ENCODE data around the gene C19orf25. TPM values are rescaled to one million over a fixed set of nuclear protein-coding genes. Genes with fewer than 3 reads are reported as not detected.

Gene C19orf25
- polyA plus RNA-seq, 1 experiment: 14.5 TPM

DNA sequence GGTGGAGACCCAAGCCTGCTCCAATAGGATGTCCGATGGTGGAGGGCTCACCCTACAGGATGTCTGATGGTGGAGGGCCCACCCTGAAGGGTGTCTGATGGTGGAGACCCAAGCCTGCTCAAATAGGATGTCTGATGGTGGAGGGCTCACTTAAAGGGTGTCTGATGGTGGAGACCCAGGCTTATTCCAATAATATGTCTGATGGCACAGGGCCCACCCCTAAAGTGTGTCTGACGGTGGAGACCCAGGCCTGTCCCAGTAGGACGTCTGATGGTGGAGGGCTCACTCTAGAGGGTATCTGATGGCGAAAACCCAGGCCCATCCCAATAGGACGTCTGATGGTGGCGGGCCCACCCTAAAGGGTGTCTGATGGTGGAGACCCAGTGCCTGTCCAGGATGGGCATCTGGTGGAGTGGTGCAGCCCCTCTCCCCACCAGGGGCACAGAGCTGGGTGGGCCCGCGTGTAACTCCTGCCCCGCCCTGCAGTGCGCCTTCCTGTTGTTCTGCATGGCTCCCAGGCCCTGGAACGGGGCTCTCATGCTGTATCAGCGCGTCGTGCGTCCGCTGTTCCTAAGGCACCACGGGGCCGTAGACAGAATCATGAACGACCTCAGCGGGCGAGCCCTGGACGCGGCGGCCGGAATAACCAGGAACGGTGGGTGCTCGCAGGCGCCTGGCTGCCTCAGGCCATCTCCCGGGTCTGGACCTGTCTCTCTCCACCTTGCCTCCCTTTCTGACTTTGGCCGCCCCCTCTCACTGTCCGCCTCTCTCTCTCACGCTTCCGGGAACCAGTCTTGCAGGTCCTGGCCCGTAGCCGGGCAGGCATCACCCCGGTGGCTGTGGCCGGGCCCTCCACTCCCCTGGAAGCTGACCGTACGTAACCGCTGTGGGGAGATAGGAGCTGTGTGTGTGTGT is 17.0 kb upstream of the C19orf25 start:
- ChIA-PET POLR2A (no interaction called here), CTCF (no interaction called here)

DNA sequence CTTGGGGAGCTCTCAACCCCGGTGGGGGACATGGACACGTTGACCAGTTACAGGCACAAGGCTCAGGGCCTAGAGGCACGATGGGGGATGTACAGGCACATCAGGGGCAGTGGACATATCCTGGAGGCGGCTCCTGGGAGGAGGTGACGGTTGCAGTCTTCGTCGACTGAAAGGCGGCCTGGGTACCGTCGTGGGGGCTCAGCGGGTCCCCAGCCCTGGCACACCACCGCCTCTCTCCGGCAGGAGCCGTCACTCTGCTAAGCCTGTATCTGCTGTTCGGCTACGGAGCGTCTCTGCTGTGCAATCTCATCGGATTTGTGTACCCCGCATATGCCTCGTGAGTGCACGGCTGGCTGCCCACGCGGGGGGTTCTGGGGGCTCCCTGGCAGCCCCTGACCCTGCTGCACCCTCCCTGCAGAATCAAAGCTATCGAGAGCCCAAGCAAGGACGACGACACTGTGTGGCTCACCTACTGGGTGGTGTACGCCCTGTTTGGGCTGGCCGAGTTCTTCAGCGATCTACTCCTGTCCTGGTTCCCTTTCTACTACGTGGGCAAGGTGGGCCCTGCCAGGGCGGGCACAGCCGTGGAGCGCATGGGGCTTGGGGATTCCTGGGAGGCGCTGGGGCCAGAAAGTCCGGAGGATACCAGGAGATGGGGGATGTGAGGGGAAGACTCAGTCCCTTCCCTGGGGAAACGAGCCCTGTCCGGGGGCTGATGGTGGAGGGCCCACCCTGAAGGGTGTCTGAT is 16.2 kb upstream of the C19orf25 start:
- H3K27me3 ChIP-seq (ENCODE audit: control insufficient read depth, insufficient read depth, low read length): peaks cover 13% of the 10 kb centered on the region
- TF ChIP-seq, protein P1, sequence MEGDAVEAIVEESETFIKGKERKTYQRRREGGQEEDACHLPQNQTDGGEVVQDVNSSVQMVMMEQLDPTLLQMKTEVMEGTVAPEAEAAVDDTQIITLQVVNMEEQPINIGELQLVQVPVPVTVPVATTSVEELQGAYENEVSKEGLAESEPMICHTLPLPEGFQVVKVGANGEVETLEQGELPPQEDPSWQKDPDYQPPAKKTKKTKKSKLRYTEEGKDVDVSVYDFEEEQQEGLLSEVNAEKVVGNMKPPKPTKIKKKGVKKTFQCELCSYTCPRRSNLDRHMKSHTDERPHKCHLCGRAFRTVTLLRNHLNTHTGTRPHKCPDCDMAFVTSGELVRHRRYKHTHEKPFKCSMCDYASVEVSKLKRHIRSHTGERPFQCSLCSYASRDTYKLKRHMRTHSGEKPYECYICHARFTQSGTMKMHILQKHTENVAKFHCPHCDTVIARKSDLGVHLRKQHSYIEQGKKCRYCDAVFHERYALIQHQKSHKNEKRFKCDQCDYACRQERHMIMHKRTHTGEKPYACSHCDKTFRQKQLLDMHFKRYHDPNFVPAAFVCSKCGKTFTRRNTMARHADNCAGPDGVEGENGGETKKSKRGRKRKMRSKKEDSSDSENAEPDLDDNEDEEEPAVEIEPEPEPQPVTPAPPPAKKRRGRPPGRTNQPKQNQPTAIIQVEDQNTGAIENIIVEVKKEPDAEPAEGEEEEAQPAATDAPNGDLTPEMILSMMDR (IDR thresholded peaks at IDR 0.05; ENCODE audit: low read depth, low read length): no peak
- H3K4me3 ChIP-seq (ENCODE audit: low read depth, low read length): no peak overlapping the region
- no peak overlapping the region for H3K27ac ChIP-seq (ENCODE audit: low read depth, low read length)
- DNase-seq (ENCODE audit: low read depth, low spot score): no peak
- CTCF ChIA-PET: no interaction called here
- H3K9me3 ChIP-seq (ENCODE audit: control insufficient read depth, insufficient read depth, low read length): peaks cover 4% of the 10 kb centered on the region
- POLR2A ChIA-PET: no interaction called here

More for the DNA sequence above, 17.0 kb upstream of the C19orf25 start:
- peaks cover 4% of the 10 kb centered on the region for H3K9me3 ChIP-seq (ENCODE audit: control insufficient read depth, insufficient read depth, low read length)
- no peak overlapping the region for H3K27ac ChIP-seq (ENCODE audit: low read depth, low read length)
- TF ChIP-seq, protein P1 (IDR thresholded peaks at IDR 0.05; ENCODE audit: low read depth, low read length): no peak
- peaks cover 14% of the 10 kb centered on the region for H3K27me3 ChIP-seq (ENCODE audit: control insufficient read depth, insufficient read depth, low read length)
- DNase-seq (ENCODE audit: low read depth, low spot score): no peak
- no peak overlapping the region for H3K4me3 ChIP-seq (ENCODE audit: low read depth, low read length)

DNA sequence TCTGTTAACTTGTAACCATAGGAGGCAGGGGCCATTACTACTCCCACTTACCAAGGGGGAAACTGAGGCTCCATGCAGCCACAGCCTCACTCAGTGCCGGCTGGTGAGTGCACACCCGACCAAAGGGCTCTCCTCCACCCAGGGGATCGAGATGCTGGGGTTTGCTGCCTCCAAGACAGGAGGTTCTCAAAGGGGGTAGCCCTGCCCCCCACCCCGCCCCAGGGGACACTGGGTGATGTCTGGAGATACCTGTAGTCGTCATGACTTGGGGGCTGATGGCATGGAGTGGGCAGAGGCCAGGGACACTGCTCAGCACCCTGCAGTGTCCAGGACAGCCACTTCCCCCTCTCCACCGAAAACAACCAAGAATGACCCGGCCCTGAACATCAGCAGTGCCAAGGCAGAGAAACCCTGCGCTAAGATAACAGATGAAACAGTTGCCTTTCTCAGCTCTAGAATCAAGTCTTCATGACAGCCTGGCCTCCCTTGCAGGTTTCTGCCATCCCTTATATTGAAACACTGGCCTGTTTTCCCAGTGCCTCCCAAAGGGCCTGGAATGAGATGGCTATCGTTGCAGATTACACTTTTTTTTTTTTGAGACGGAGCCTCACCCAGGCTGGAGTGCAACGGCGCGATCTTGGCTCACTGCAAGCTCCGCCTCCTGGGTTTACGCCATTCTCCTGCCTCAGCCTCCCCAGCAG is 15.2 kb upstream of the C19orf25 start:
- POLR2A ChIA-PET: no interaction called here

DNA sequence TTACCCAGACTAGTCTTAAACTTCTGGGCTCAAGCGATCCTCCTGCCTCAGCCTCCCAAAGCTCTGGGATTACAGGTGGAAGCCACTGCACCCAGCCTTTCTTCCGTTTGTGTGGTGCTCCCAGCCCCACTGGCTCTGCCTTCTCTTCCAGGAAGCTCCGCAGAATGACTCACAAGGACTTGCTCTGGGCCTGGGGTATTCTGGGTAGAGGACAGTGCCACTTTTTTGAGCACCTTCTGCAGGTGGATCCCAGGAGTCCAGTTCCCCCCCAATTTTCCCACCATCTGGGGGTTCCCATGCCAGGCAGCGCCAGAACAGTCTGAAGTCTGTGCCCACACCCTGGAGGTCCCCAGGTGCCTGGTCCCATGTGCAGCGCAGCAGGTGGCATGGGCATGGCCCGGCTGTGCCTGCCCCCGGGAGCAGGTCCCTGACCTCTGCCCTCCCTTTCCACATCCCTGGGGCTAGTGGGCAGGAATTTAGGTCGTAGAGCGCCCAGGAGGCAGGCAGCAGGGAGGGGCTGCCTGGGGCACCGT is 13.5 kb upstream of the C19orf25 start:
- no peak overlapping the region for H3K27ac ChIP-seq (ENCODE audit: low read depth, low read length)
- ChIA-PET POLR2A (no interaction called here), CTCF (no interaction called here)
- TF ChIP-seq, protein P1 (IDR thresholded peaks at IDR 0.05; ENCODE audit: low read depth, low read length): no peak
- no peak for DNase-seq (ENCODE audit: low read depth, low spot score)
- H3K27me3 ChIP-seq (ENCODE audit: control insufficient read depth, insufficient read depth, low read length): peaks cover 13% of the 10 kb centered on the region
- no peaks in the 10 kb centered on the region; the same call in 1 of the 2 replicates for H3K9me3 ChIP-seq (ENCODE audit: control insufficient read depth, insufficient read depth, low read length)
- H3K4me3 ChIP-seq (ENCODE audit: low read depth, low read length): no peak overlapping the region

More for the DNA sequence above, 15.2 kb upstream of the C19orf25 start:
- Histone ChIP-seq H3K9me3 (ENCODE audit: control insufficient read depth, insufficient read depth, low read length) (no peaks in the 10 kb centered on the region; the same call in 1 of the 2 replicates), H3K27ac (ENCODE audit: low read depth, low read length) (no peak overlapping the region), H3K27me3 (ENCODE audit: control insufficient read depth, insufficient read depth, low read length) (peaks cover 13% of the 10 kb centered on the region), H3K4me3 (ENCODE audit: low read depth, low read length) (no peak overlapping the region)
- TF ChIP-seq, protein P1 (IDR thresholded peaks at IDR 0.05; ENCODE audit: low read depth, low read length): no peak
- CTCF ChIA-PET: no interaction called here
- no peak for DNase-seq (ENCODE audit: low read depth, low spot score)

All from AG04450 (cell line).